ENCODE results near the gene WDR36. TPM values are rescaled to one million over a fixed set of nuclear protein-coding genes. Genes with fewer than 3 reads are reported as not detected.
A peak's percentile ranks its signal among the peaks of the same experiment; 100 is the strongest.

The WDR36 gene
- total and polyA plus RNA-seq, 10 donors = 7.9 to 36.1 (median 27.0) TPM

DNA sequence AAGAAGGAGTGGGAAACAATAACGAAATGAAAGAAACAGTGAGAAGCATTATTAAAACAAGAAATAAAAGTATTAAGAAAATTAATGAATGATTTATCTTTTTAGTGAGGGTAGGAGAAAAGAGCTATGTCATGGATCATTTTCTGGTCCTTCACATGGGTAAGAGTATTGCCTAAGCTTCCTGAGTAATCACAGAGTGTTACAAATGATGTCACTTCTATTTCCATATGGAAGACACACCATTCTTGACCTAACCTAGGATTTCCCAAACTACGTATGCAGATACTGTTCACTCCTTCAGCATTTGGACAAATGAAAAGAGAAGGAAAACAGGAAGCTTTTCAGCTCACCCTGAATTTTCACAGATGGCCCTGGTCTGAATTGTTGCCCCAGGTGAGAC is 23.9 kb upstream of the WDR36 start:
- Histone ChIP-seq H3K27ac (no peak overlapping the region), H3K36me3 (no peaks in the 10 kb centered on the region), H3K9me3 (no peaks in the 10 kb centered on the region), H3K4me3 (no peak overlapping the region), H3K4me1 (peaks cover 0 to 22% (median 10%) of the 10 kb centered on the region in 6 donors), H3K27me3 (replicated peaks in 1 of 7) (peaks cover 0 to 71% (median 30%) of the 10 kb centered on the region in 7 donors)
- 31 to 81% (median 75%) methylated on average over 2 of the region's 2 CpGs for WGBS, 5 donors
- intact Hi-C loops (cut with DNase I; ENCODE audit: low total_unique reads) = no loop called here
- DNase-seq = no peak
- no peak for TF ChIP-seq POLR2AphosphoS5 (IDR thresholded peaks at IDR 0.05)
- no peak for TF ChIP-seq POLR2A (IDR thresholded peaks at IDR 0.05)
- TF ChIP-seq CTCF (IDR thresholded peaks at IDR 0.05 in 8 of 11, conservative IDR thresholded peaks at IDR 0.05 in 3 of 11) = no peak

DNA sequence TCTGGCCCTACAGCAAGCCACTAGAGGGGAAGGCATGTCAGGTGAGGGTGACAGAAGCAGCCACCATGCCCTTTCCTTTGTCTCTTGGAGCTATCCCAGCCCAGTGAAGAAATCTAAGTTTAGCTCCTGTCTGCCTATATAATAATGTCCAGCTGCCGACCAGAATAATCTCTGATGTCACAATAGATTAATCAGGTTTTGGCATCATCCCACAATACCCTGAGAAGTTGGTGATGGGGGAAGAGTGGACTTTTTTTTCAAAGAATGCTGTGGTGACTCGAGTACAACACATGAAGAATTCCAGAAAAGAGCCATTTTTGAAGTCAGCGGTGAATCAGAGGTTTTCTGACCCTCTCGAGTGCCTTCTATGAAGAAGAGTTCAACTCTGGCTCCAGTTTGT is 22.3 kb upstream of the WDR36 start:
- TF ChIP-seq POLR2AphosphoS5 (IDR thresholded peaks at IDR 0.05) (no peak), POLR2A (IDR thresholded peaks at IDR 0.05) (no peak), CTCF (IDR thresholded peaks at IDR 0.05 in 8 of 11, conservative IDR thresholded peaks at IDR 0.05 in 3 of 11) (no peak)
- no peak for DNase-seq
- peak overlapping the region in 2 of 8 donors; percentile 1 to 47 for H3K4me3 ChIP-seq
- 38 to 49% (median 43%) methylated on average over 4 of the region's 4 CpGs for WGBS, 5 donors
- H3K4me1 ChIP-seq = peaks cover 0 to 31% (median 19%) of the 10 kb centered on the region in 6 donors
- no peak overlapping the region for H3K27ac ChIP-seq
- no peaks in the 10 kb centered on the region for H3K9me3 ChIP-seq
- peaks cover 0 to 87% (median 30%) of the 10 kb centered on the region in 7 donors for H3K27me3 ChIP-seq (replicated peaks in 1 of 7)
- intact Hi-C loops (cut with DNase I; ENCODE audit: low total_unique reads) = no loop called here
- no peaks in the 10 kb centered on the region for H3K36me3 ChIP-seq

GRCh38 chr5:111070272-111071134 is 21.6 kb upstream of the WDR36 start:
- no peak for TF ChIP-seq POLR2AphosphoS5 (IDR thresholded peaks at IDR 0.05)
- no peak for TF ChIP-seq POLR2A (IDR thresholded peaks at IDR 0.05)
- no peak for TF ChIP-seq CTCF (IDR thresholded peaks at IDR 0.05 in 8 of 11, conservative IDR thresholded peaks at IDR 0.05 in 3 of 11)
- H3K4me1 ChIP-seq = peaks cover 0 to 31% (median 19%) of the 10 kb centered on the region in 6 donors
- no peaks in the 10 kb centered on the region for H3K9me3 ChIP-seq
- H3K27me3 ChIP-seq (replicated peaks in 1 of 7) = peaks cover 0 to 91% (median 30%) of the 10 kb centered on the region in 7 donors
- 6 to 31% (median 8%) methylated on average over 25 to 42 of the region's 42 CpGs for WGBS, 5 donors
- H3K4me3 ChIP-seq = peak overlapping the region in 2 of 8 donors; percentile 1 to 47
- H3K36me3 ChIP-seq = no peaks in the 10 kb centered on the region
- DNase-seq = no peak
- H3K27ac ChIP-seq = no peak overlapping the region
- intact Hi-C loops (cut with DNase I; ENCODE audit: low total_unique reads) = no loop called here

DNA sequence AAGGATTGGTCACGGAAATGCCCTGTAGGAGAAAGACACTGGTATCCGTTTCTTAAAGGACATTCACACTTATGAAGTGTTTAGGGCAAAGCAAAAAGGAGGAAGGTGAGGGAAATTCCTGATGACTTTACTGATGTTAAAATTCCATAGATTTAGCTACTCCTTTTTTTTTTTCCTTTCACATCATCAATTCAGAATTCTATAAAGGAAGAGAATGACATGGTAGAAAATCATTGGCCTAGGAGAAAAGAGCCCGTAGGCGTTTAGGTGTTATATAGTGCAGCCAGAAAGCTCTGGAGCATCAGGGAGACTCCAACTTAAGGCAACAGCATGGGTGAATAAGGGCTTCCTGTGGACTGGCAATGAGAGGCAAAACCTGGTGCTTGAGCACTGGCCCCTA is 20.7 kb upstream of the WDR36 start, which contains the start of gene TSLP:
Gene TSLP, plus strand, starts transcription at position 301 of the 400 bp plus-strand sequence. CDS start 178 bp downstream, outside the sequence.
- Histone ChIP-seq H3K27me3 (replicated peaks in 1 of 7) (peaks cover 0 to 86% (median 30%) of the 10 kb centered on the region in 7 donors), H3K4me3 (peak within 1 kb of the TSS in 2 of 8 donors; percentile 48 to 72), H3K27ac (peak within 1 kb of the TSS in 1 of 8 donors; percentile 61), H3K4me1 (peaks cover 0 to 37% (median 19%) of the 10 kb centered on the region in 6 donors), H3K36me3 (no peaks in the 10 kb centered on the region), H3K9me3 (no peaks in the 10 kb centered on the region)
- TF ChIP-seq CTCF (IDR thresholded peaks at IDR 0.05 in 8 of 11, conservative IDR thresholded peaks at IDR 0.05 in 3 of 11) (no peak), POLR2A (IDR thresholded peaks at IDR 0.05) (no peak), POLR2AphosphoS5 (IDR thresholded peaks at IDR 0.05) (no peak)
- intact Hi-C loops (cut with DNase I; ENCODE audit: low total_unique reads) = no loop called here
- no peak for DNase-seq
- WGBS, 5 donors = 75 to 86% (median 79%) methylated on average over 4 of the region's 4 CpGs
